Liver (tissue), 9 donors: Measurements from ENCODE around the gene OTOF. TPM values are rescaled to one million over a fixed set of nuclear protein-coding genes. Genes with fewer than 3 reads are reported as not detected.

Experiments used
- DNase-seq: peaks from one replicate; pipeline ENCODE4 v3.0.0-alpha.2; 2017; ENCODE audit warnings: low spot score
- H3K27ac ChIP-seq, 2 donors: one replicate each; pipeline ENCODE4 v1.7.0; 2013; ENCODE audit warnings: inconsistent platforms in 2 of 2, low read length in 2 of 2, control low read depth in 1 of 2, low read depth in 1 of 2, mild to moderate bottlenecking in 1 of 2
- H3K27me3 ChIP-seq, 4 donors: one replicate each; pipeline versions ENCODE4 v1.6.1 to v1.7.0; 2013; ENCODE audit warnings: low read length in 3 of 4, inconsistent platforms in 1 of 4, mild to moderate bottlenecking in 1 of 4, moderate library complexity in 1 of 4; ENCODE audit not compliant: control insufficient read depth in 4 of 4, insufficient read depth in 4 of 4
- H3K36me3 ChIP-seq, 4 donors: one replicate each; pipeline versions ENCODE4 v1.6.1 to v1.7.0; 2013; ENCODE audit warnings: low read length in 3 of 4, mild to moderate bottlenecking in 3 of 4, low read depth in 1 of 4, moderate library complexity in 1 of 4; ENCODE audit not compliant: control insufficient read depth in 4 of 4, insufficient read depth in 3 of 4
- H3K4me1 ChIP-seq, 4 donors: one replicate each; pipeline versions ENCODE4 v1.6.1 to v1.7.0; 2013; ENCODE audit warnings: low read length in 3 of 4, mild to moderate bottlenecking in 3 of 4, moderate library complexity in 1 of 4; ENCODE audit not compliant: control insufficient read depth in 4 of 4, insufficient read depth in 4 of 4
- H3K4me3 ChIP-seq, 3 donors: one replicate each; pipeline versions ENCODE4 v1.6.1 to v1.7.0; 2013; ENCODE audit warnings: low read length in 3 of 3, control low read depth in 1 of 3, low read depth in 1 of 3, mild to moderate bottlenecking in 1 of 3
- H3K9ac ChIP-seq, 2 donors: one replicate each; pipeline ENCODE4 v1.7.0; 2013; ENCODE audit warnings: low read length in 2 of 2, mild to moderate bottlenecking in 2 of 2, moderate library complexity in 2 of 2, control low read depth in 1 of 2, low read depth in 1 of 2
- H3K9me3 ChIP-seq, 4 donors: one replicate each; pipeline versions ENCODE4 v1.6.1 to v1.7.0; 2013; ENCODE audit warnings: low read length in 3 of 4; ENCODE audit not compliant: control insufficient read depth in 4 of 4
- EGR1 ChIP-seq, 2 donors: IDR thresholded peaks; 2 replicates each; pipeline ENCODE4 v1.6.1; 2016 to 2018; ENCODE audit warnings: antibody characterized with exemption in 2 of 2, low read depth in 2 of 2
- FOXA1 ChIP-seq: IDR thresholded peaks from 2 replicates; pipeline ENCODE4 v1.6.1; 2016; ENCODE audit warnings: antibody characterized with exemption
- FOXA2 ChIP-seq: IDR thresholded peaks from 2 replicates; pipeline ENCODE4 v1.6.1; 2016; ENCODE audit warnings: antibody characterized with exemption
- GABPA ChIP-seq, 2 donors: IDR thresholded peaks in 1 of 2; conservative IDR thresholded peaks in 1 of 2; 2 replicates each; pipeline ENCODE4 v1.6.1; 2016; ENCODE audit warnings: antibody characterized with exemption in 2 of 2, mild to moderate bottlenecking in 1 of 2, moderate library complexity in 1 of 2
- HNF4A ChIP-seq, 2 donors: conservative IDR thresholded peaks; 2 replicates each; pipeline ENCODE4 v1.6.1; 2016; ENCODE audit warnings: antibody characterized with exemption in 2 of 2, mild to moderate bottlenecking in 2 of 2
- HNF4G ChIP-seq: IDR thresholded peaks from 2 replicates; pipeline ENCODE4 v1.6.1; 2016; ENCODE audit warnings: antibody characterized with exemption
- JUND ChIP-seq, 2 donors: IDR thresholded peaks; 2 replicates each; pipeline ENCODE4 v1.6.1; 2016; ENCODE audit warnings: antibody characterized with exemption in 2 of 2
- NR2F2 ChIP-seq: IDR thresholded peaks from 2 replicates; pipeline ENCODE4 v1.6.1; 2016; ENCODE audit warnings: antibody characterized with exemption
- RAD21 ChIP-seq, 2 donors: IDR thresholded peaks; 2 replicates each; pipeline ENCODE4 v1.6.1; 2016; ENCODE audit warnings: antibody characterized with exemption in 2 of 2, mild to moderate bottlenecking in 2 of 2
- RXRA ChIP-seq, 2 donors: IDR thresholded peaks; 2 replicates each; pipeline ENCODE4 v1.6.1; 2017 to 2018; ENCODE audit warnings: antibody characterized with exemption in 2 of 2, mild to moderate bottlenecking in 1 of 2
- SP1 ChIP-seq: IDR thresholded peaks from 2 replicates; pipeline ENCODE4 v1.6.1; 2018; ENCODE audit warnings: antibody characterized with exemption, mild to moderate bottlenecking
- TAF1 ChIP-seq: conservative IDR thresholded peaks from 2 replicates; pipeline ENCODE4 v1.6.1; 2016; ENCODE audit warnings: antibody characterized with exemption, mild to moderate bottlenecking
- YY1 ChIP-seq: IDR thresholded peaks from 2 replicates; pipeline ENCODE4 v1.6.1; 2016; ENCODE audit warnings: antibody characterized with exemption, mild to moderate bottlenecking
- WGBS: extraction: QIAGEN DNeasy Blood & Tissue Kit; methylation state at CpG from one replicate; pipeline ENCODE4 v1.1.7; 2013; 5-methylcytosine and 5-hydroxymethylcytosine counted together
- polyA plus RNA-seq, 2 donors: library from polyadenylated mRNA; stranded (reverse) in 1 of 2; unstranded in 1 of 2; fragments of 200-250 nt in 1 of 2; fragments of >200 nt in 1 of 2; fragmentation: Nextera tagmentation in 1 of 2; extraction: Ambion mirVana in 1 of 2; gene quantifications; one replicate each; pipeline versions ENCODE4 v1.2.1 to v1.2.3, GENCODE V29; 2013 to 2015
- total RNA-seq, 2 donors: library from RNA; depleted of rRNA; stranded (reverse); fragments of >200 nt; gene quantifications; one replicate each; pipeline ENCODE4 v1.2.3, GENCODE V29; 2014
- TF ChIP-seq, protein P1 (sequence below): IDR thresholded peaks from 2 replicates; pipeline ENCODE4 v1.6.1; 2016; ENCODE audit warnings: antibody characterized with exemption
- TF ChIP-seq, protein P2 (sequence below): IDR thresholded peaks from 2 replicates; pipeline ENCODE4 v1.6.1; 2016; ENCODE audit warnings: antibody characterized with exemption
- TF ChIP-seq, protein P3 (sequence below): IDR thresholded peaks from 2 replicates; pipeline ENCODE4 v1.6.1; 2016; ENCODE audit warnings: antibody characterized with exemption, mild to moderate bottlenecking
- TF ChIP-seq, protein P4 (sequence below): IDR thresholded peaks from 2 replicates; pipeline ENCODE4 v1.6.1; 2016; ENCODE audit warnings: antibody characterized with exemption
- donor health status: healthy.
- donor health status: healthy.
- donor health status: healthy.
- donor health status: healthy.
- donor health status: healthy.

Gene OTOF
- total and polyA plus RNA-seq, 4 donors: 0.06 to 0.28 (median 0.07) TPM; not detected in 1

DNA sequence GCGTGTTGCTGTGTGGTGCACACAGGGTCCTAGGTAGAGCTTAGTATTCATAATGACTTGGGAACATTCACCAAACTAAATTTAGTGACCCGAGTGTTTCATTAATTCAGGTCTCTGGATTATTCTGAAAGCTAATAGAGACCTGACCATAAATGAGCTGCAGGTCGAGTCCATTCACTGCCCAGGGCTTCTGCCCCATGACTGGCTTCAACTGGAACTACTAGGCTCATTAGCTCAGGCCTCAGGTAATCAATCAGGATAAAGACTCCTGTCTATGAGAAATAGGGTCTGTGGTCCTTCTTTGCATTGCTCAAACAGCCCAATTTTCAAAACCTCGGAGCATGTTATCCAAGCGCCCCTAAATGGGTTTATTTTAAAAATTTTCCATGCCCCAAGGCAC is 30.0 kb upstream of the OTOF start:
- Histone ChIP-seq H3K4me1 (peaks cover 0 to 8% (median 5%) of the 10 kb centered on the region in 4 donors), H3K9ac (no peak overlapping the region), H3K9me3 (no peaks in the 10 kb centered on the region), H3K36me3 (no peaks in the 10 kb centered on the region), H3K27ac (no peak overlapping the region), H3K27me3 (no peaks in the 10 kb centered on the region), H3K4me3 (no peak overlapping the region)
- 88% methylated on average over 5 of the region's 5 CpGs for WGBS
- TF ChIP-seq FOXA2 (no peak), JUND (IDR thresholded peaks at IDR 0.05) (no peak), YY1 (no peak), SP1 (no peak), HNF4A (conservative IDR thresholded peaks at IDR 0.05) (no peak), HNF4G (no peak), GABPA (IDR thresholded peaks at IDR 0.05 in 1 of 2, conservative IDR thresholded peaks at IDR 0.05 in 1 of 2) (no peak), EGR1 (IDR thresholded peaks at IDR 0.05; ENCODE audit: low read depth in 2 of 2) (no peak)
- TF ChIP-seq, protein P1, sequence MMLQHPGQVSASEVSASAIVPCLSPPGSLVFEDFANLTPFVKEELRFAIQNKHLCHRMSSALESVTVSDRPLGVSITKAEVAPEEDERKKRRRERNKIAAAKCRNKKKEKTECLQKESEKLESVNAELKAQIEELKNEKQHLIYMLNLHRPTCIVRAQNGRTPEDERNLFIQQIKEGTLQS: no peak
- no peak for DNase-seq

DNA sequence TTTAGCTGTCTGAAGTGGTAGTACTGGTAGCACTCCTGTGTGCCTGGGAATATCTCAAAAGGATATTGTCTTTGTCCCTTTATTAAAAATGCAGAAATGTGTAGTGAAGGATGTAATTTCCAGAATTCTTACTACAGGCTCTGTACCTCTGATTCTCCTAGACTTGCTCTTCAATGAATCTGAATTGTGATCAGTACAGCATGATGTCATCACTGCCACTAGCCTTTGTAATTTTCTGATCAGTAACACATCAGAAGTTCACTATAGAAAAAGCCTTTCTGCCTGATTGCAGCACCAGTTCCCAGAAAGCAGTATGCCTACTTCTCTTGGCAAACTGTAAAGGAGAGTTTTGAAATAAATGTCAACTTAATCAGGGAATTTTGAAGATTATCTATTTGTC is 29.2 kb upstream of the OTOF start:
- Histone ChIP-seq H3K36me3 (no peaks in the 10 kb centered on the region), H3K27me3 (no peaks in the 10 kb centered on the region), H3K9me3 (no peaks in the 10 kb centered on the region), H3K4me1 (peaks cover 0 to 8% (median 5%) of the 10 kb centered on the region in 4 donors), H3K9ac (no peak overlapping the region), H3K4me3 (no peak overlapping the region), H3K27ac (no peak overlapping the region)
- TF ChIP-seq, protein P2, sequence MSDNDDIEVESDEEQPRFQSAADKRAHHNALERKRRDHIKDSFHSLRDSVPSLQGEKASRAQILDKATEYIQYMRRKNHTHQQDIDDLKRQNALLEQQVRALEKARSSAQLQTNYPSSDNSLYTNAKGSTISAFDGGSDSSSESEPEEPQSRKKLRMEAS: no peak
- TF ChIP-seq FOXA2 (no peak), TAF1 (no peak), RXRA (IDR thresholded peaks at IDR 0.05) (no peak), RAD21 (IDR thresholded peaks at IDR 0.05) (no peak), JUND (IDR thresholded peaks at IDR 0.05) (no peak), FOXA1 (no peak), SP1 (no peak), NR2F2 (no peak), YY1 (no peak), EGR1 (IDR thresholded peaks at IDR 0.05; ENCODE audit: low read depth in 2 of 2) (no peak), GABPA (IDR thresholded peaks at IDR 0.05 in 1 of 2, conservative IDR thresholded peaks at IDR 0.05 in 1 of 2) (no peak), HNF4A (conservative IDR thresholded peaks at IDR 0.05) (no peak), HNF4G (no peak)
- TF ChIP-seq, protein P3, sequence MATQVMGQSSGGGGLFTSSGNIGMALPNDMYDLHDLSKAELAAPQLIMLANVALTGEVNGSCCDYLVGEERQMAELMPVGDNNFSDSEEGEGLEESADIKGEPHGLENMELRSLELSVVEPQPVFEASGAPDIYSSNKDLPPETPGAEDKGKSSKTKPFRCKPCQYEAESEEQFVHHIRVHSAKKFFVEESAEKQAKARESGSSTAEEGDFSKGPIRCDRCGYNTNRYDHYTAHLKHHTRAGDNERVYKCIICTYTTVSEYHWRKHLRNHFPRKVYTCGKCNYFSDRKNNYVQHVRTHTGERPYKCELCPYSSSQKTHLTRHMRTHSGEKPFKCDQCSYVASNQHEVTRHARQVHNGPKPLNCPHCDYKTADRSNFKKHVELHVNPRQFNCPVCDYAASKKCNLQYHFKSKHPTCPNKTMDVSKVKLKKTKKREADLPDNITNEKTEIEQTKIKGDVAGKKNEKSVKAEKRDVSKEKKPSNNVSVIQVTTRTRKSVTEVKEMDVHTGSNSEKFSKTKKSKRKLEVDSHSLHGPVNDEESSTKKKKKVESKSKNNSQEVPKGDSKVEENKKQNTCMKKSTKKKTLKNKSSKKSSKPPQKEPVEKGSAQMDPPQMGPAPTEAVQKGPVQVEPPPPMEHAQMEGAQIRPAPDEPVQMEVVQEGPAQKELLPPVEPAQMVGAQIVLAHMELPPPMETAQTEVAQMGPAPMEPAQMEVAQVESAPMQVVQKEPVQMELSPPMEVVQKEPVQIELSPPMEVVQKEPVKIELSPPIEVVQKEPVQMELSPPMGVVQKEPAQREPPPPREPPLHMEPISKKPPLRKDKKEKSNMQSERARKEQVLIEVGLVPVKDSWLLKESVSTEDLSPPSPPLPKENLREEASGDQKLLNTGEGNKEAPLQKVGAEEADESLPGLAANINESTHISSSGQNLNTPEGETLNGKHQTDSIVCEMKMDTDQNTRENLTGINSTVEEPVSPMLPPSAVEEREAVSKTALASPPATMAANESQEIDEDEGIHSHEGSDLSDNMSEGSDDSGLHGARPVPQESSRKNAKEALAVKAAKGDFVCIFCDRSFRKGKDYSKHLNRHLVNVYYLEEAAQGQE: no peak
- TF ChIP-seq, protein P4, sequence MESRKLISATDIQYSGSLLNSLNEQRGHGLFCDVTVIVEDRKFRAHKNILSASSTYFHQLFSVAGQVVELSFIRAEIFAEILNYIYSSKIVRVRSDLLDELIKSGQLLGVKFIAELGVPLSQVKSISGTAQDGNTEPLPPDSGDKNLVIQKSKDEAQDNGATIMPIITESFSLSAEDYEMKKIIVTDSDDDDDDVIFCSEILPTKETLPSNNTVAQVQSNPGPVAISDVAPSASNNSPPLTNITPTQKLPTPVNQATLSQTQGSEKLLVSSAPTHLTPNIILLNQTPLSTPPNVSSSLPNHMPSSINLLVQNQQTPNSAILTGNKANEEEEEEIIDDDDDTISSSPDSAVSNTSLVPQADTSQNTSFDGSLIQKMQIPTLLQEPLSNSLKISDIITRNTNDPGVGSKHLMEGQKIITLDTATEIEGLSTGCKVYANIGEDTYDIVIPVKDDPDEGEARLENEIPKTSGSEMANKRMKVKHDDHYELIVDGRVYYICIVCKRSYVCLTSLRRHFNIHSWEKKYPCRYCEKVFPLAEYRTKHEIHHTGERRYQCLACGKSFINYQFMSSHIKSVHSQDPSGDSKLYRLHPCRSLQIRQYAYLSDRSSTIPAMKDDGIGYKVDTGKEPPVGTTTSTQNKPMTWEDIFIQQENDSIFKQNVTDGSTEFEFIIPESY: no peak
- TF ChIP-seq, protein P1: no peak
- no peak for DNase-seq
